GM13976 (cell line): ENCODE data around the gene PDK2.

Experiments
- DNase-seq: peaks from one replicate; pipeline ENCODE4 v3.0.0; 2012; ENCODE audit warnings: low spot score
- CTCF ChIP-seq: IDR thresholded peaks from 2 replicates; pipeline ENCODE4 v1.5.1; 2012; ENCODE audit warnings: borderline replicate concordance, mild to moderate bottlenecking; ENCODE audit not compliant: insufficient read depth; ENCODE audit errors: extremely low read depth, missing control alignments, control extremely low read depth
- in situ Hi-C: fragments of 300-500 bp; cut with MboI; formaldehyde crosslinking; loops from one replicate; pipeline ENCODE4 v1.12.0; 2022; ENCODE audit warnings: low sequenced_read_pairs, mixed read lengths, inconsistent platforms; ENCODE audit not compliant: unreplicated experiment

Gene PDK2

GRCh38 chr17:50093246-50093645 is 1.9 kb upstream of the PDK2 start:
- no peak for DNase-seq
- no peak for TF ChIP-seq CTCF
- in situ Hi-C loops, result loop anchor here (5.0 kb wide), 1 partner anchor 66 kb away; no protein-coding TSS in a partner anchor

DNA sequence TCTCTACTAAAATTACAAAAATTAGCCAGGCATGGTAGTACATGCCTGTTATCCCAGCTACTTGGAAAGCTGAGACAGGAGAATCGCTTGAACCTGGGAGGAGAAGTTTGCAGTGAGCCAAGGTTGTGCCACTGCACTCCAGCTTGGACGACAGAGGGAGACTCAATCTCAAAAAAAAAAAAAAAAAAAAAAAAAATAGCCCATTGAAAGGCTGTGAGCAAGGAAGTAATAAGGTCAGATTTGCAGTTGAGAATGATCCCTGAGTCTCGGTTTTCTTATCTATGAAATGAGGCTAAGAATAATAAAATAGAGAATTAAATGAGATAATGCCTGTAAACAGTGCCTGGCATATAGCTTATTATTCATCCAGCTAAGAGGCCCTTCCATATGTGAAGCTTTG is 1.3 kb upstream of the PDK2 start:
- TF ChIP-seq CTCF, result no peak
- in situ Hi-C loops, result loop anchor here (5.0 kb wide), 1 partner anchor 67 kb away; no protein-coding TSS in a partner anchor
- DNase-seq, result no peak

- TF ChIP-seq CTCF, result peak; percentile 85
- in situ Hi-C loops, result loop anchor here (5.0 kb wide), 1 partner anchor 67 kb away; no protein-coding TSS in a partner anchor
These were observed 853 bp upstream of the PDK2 start for GRCh38 chr17:50094243-50094752.

DNA sequence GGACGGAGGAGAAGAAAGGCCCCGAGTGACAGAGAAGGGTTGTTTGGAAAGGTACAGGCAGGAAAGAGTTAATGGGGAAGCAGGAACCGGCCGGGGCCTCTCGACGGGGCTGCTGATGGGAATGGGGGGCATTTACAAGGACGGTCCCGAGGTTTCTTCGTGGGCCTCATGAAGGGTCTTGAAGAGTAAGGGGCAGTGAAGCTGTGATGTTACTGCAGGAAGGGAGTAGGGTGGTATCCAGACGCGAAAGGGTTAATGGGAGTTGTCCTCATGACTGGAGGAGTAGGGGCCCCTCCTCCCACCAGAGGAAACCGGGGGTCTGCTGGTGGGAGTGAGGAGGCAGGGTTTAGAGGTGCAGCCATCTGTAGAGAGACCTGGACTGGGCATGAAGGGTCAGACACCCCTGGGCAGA is 481 bp downstream of the PDK2 start:
- TF ChIP-seq CTCF, result no peak
- DNase-seq, result no peak
- in situ Hi-C loops, result no loop called here

More at GRCh38 chr17:50094243-50094752, 853 bp upstream of the PDK2 start:
- peak; percentile 84 for DNase-seq

DNA sequence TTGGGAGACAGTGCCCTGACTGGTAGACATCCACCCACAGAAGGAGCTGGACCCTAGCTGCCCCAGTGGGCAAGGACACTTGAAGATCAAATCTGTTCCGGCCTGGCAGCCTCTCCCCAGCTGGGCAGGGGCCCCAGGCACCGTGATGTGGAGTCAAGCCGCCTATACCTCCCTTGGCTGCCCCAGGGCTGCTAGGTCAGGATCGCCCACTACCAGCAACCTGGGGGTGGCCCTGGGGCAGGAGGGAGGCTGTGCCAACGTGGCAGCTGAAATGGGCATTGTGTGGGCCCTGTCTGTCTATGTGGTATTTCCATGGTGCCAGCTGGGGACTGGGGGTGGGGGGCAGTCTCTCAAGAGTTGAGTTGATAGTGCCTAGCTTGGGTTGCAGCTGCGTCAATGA is 941 bp downstream of the PDK2 start:
- in situ Hi-C loops, result no loop called here
- no peak for TF ChIP-seq CTCF
- no peak for DNase-seq

GRCh38 chr17:50096758-50097157 is 1.6 kb downstream of the PDK2 start:
- no peak for DNase-seq
- in situ Hi-C loops, result no loop called here
- no peak for TF ChIP-seq CTCF
